Measurements from ENCODE around the gene GNAT2. TPM values are rescaled to one million over a fixed set of nuclear protein-coding genes. Genes with fewer than 3 reads are reported as not detected.

The GNAT2 gene
- total RNA-seq, 2 experiments from 2014 or later: not detected

DNA sequence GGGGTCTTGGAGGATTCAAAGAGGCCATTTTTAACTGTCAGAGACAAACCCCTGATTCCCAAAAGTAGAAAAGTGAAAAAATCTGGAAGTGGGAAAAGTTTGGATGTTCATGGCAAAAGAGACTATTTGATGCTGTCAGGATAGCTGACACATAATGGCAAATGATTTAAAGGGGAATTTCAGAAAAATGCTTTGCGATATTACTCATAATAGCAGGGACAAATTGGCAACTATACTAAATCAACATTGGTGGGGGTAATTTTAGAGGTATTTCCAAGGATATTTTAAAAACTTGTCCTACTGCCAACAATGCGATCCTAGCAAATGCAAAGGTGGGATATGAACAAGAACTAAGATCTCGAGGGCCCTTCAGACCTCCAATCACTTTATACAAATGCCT, 31.2 kb upstream of the GNAT2 start:
- Histone ChIP-seq H3K36me3 (ENCODE audit: insufficient read depth, low read length) (no peaks in the 10 kb centered on the region), H3K27ac (ENCODE audit: low read depth in 1 of 2, low read length in 2 of 2) (no peak overlapping the region), H3K4me1 (ENCODE audit: insufficient read depth, low read length) (peaks cover 5% of the 10 kb centered on the region), H3K4me3 (ENCODE audit: low read length) (no peak overlapping the region), H3K27me3 (ENCODE audit: control insufficient read depth in 1 of 2, insufficient read depth in 2 of 2, low read length in 2 of 2) (no peaks in the 10 kb centered on the region), H3K9me3 (ENCODE audit: control insufficient read depth in 1 of 2, insufficient read depth in 1 of 2, low read length in 2 of 2) (no peaks in the 10 kb centered on the region)
- ChIA-PET CTCF (interaction anchor here (1.2 to 5.4 kb wide), 4 partner anchors 10 to 334 kb away, joined by 3 to 38 read pairs (median 6); partner anchors contain the start of gene AHCYL1), POLR2A (interaction anchor here (1.0 to 2.2 kb wide), 3 partner anchors 11 to 334 kb away, joined by 5 to 8 read pairs (median 6); partner anchors contain the start of genes AHCYL1 and GNAI3)
- intact Hi-C loops (cut with DNase I, micrococcal nuclease): no loop called here
- H3K27ac Mint-ChIP-seq: no peak overlapping the region
- no peaks in the 10 kb centered on the region for H3K27me3 Mint-ChIP-seq
- ATAC-seq (ENCODE audit: poor library complexity) (no peak), DNase-seq (no peak)
- peaks cover 2% of the 10 kb centered on the region for H3K36me3 Mint-ChIP-seq (ENCODE audit: low read depth)
- no peak overlapping the region for H3K4me3 Mint-ChIP-seq
- peaks cover 15% of the 10 kb centered on the region for H3K4me1 Mint-ChIP-seq (ENCODE audit: low read depth)
- TF ChIP-seq, protein P1, sequence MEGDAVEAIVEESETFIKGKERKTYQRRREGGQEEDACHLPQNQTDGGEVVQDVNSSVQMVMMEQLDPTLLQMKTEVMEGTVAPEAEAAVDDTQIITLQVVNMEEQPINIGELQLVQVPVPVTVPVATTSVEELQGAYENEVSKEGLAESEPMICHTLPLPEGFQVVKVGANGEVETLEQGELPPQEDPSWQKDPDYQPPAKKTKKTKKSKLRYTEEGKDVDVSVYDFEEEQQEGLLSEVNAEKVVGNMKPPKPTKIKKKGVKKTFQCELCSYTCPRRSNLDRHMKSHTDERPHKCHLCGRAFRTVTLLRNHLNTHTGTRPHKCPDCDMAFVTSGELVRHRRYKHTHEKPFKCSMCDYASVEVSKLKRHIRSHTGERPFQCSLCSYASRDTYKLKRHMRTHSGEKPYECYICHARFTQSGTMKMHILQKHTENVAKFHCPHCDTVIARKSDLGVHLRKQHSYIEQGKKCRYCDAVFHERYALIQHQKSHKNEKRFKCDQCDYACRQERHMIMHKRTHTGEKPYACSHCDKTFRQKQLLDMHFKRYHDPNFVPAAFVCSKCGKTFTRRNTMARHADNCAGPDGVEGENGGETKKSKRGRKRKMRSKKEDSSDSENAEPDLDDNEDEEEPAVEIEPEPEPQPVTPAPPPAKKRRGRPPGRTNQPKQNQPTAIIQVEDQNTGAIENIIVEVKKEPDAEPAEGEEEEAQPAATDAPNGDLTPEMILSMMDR (IDR thresholded peaks at IDR 0.05): no peak
- H3K9me3 Mint-ChIP-seq: no peaks in the 10 kb centered on the region

DNA sequence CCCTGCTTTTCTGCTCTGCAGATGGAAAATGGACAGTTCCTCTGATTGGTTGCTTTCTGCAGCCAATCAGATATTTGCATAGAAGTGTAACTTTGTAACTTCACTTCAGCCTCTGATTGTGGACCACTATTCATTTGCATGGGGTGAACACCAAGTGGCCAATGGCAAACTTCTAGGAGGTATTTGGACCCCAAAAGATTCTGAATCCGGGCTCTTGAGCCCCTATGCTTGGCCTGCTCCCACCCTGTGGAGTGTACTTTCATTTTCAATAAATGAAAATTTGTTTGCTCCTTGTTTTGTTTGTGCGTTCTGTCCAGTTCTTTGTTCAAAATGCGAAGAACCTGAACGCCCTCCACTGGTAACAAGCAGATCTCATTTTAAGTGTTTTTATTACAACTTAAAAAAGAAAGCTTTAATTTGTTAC, 30.1 kb upstream of the GNAT2 start:
- ChIA-PET CTCF (interaction anchor here (0.6 to 5.4 kb wide), 6 partner anchors 9 to 386 kb away, joined by 3 to 38 read pairs (median 4); partner anchors contain the start of genes AHCYL1 and GNAI3), POLR2A (interaction anchor here (1.4 to 2.2 kb wide), 3 partner anchors 10 to 335 kb away, joined by 4 to 8 read pairs (median 6); partner anchors contain the start of genes AHCYL1 and GNAI3)
- H3K9me3 Mint-ChIP-seq: no peaks in the 10 kb centered on the region
- DNase-seq (peak in 2 of 14 experiments; percentile 7 to 24), ATAC-seq (ENCODE audit: poor library complexity) (no peak)
- H3K27ac ChIP-seq (ENCODE audit: low read depth in 1 of 2, low read length in 2 of 2): no peak overlapping the region
- no peaks in the 10 kb centered on the region for H3K36me3 Mint-ChIP-seq (ENCODE audit: low read depth)
- H3K4me1 Mint-ChIP-seq (ENCODE audit: low read depth): peaks cover 4% of the 10 kb centered on the region
- no peak overlapping the region for H3K27ac Mint-ChIP-seq
- TF ChIP-seq, protein P1 (IDR thresholded peaks at IDR 0.05): no peak
- H3K27me3 Mint-ChIP-seq: no peaks in the 10 kb centered on the region
- H3K4me3 Mint-ChIP-seq: no peak overlapping the region
- H3K36me3 ChIP-seq (ENCODE audit: insufficient read depth, low read length): no peaks in the 10 kb centered on the region
- H3K4me1 ChIP-seq (ENCODE audit: insufficient read depth, low read length): no peaks in the 10 kb centered on the region
- H3K4me3 ChIP-seq (ENCODE audit: low read length): no peak overlapping the region
- no peaks in the 10 kb centered on the region for H3K9me3 ChIP-seq (ENCODE audit: control insufficient read depth in 1 of 2, insufficient read depth in 1 of 2, low read length in 2 of 2)
- no peaks in the 10 kb centered on the region for H3K27me3 ChIP-seq (ENCODE audit: control insufficient read depth in 1 of 2, insufficient read depth in 2 of 2, low read length in 2 of 2)
- intact Hi-C loops (cut with DNase I, micrococcal nuclease): no loop called here

DNA sequence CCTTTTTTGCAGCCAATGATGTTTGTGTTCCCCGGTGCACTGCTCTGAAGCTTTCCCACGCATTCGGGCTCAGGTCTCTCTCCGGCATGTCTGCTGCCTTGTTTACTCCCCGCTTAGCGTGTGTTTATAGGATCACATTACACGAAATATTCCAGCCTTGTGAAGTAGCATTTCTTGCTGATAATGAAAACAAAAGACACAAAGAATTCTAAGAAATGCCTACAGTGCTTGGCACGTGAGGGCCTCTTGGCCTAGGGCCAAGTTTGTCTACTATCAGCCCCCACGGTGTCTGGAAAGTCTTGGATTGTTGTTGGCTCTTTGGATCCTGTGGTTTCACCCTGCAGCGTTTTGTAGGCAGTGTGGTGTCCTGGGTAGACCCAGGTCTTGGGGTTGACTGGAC, 25.3 kb upstream of the GNAT2 start:
- intact Hi-C loops (cut with DNase I, micrococcal nuclease): loop anchor here (5.0 kb wide), 4 partner anchors 43 to 338 kb away; partner anchors contain the start of genes AHCYL1 (in 2 of the 2), GSTM1 (in 2 of the 2) and GNAI3 (in 1 of the 2)
- Histone ChIP-seq H3K27me3 (ENCODE audit: control insufficient read depth in 1 of 2, insufficient read depth in 2 of 2, low read length in 2 of 2) (no peaks in the 10 kb centered on the region), H3K9me3 (ENCODE audit: control insufficient read depth in 1 of 2, insufficient read depth in 1 of 2, low read length in 2 of 2) (no peaks in the 10 kb centered on the region), H3K27ac (ENCODE audit: low read depth in 1 of 2, low read length in 2 of 2) (no peak overlapping the region), H3K4me1 (ENCODE audit: insufficient read depth, low read length) (peaks cover 15% of the 10 kb centered on the region), H3K36me3 (ENCODE audit: insufficient read depth, low read length) (no peaks in the 10 kb centered on the region), H3K4me3 (ENCODE audit: low read length) (no peak overlapping the region)
- Mint-ChIP-seq H3K4me3 (no peak overlapping the region), H3K36me3 (ENCODE audit: low read depth) (no peaks in the 10 kb centered on the region), H3K9me3 (no peaks in the 10 kb centered on the region), H3K4me1 (ENCODE audit: low read depth) (peaks cover 20% of the 10 kb centered on the region), H3K27me3 (no peaks in the 10 kb centered on the region), H3K27ac (no peak overlapping the region)
- POLR2A ChIA-PET: no interaction called here
- CTCF ChIA-PET: no interaction called here
- TF ChIP-seq, protein P1 (IDR thresholded peaks at IDR 0.05): no peak
- ATAC-seq (ENCODE audit: poor library complexity): no peak
- no peak for DNase-seq
